Prostate gland (tissue), 2 donors: ENCODE data around the gene KDELR1. TPM values are rescaled to one million over a fixed set of nuclear protein-coding genes. Genes with fewer than 3 reads are reported as not detected.
A peak's percentile ranks its signal among the peaks of the same experiment; 100 is the strongest.

Experiments used
- DNase-seq: peaks from one replicate; pipeline ENCODE4 v3.0.0-alpha.2; 2019; ENCODE audit warnings: low spot score
- H3K27ac ChIP-seq, 2 donors: fragments of 200-600 bp; sonication (generic); 2 replicates each; pipeline ENCODE4 v1.5.1; 2017 to 2019
- H3K27me3 ChIP-seq: fragments of 200-600 bp; sonication (generic); replicated peaks from 2 replicates; pipeline ENCODE4 v1.5.1; 2019; ENCODE audit not compliant: insufficient read depth
- H3K36me3 ChIP-seq, 2 donors: fragments of 200-600 bp; sonication (generic); 1 replicate in 1 of 2; 2 replicates in 1 of 2; pipeline versions ENCODE4 v1.5.1 to v1.8.1; 2017 to 2019
- H3K4me1 ChIP-seq: fragments of 200-600 bp; sonication (generic); replicated peaks from 2 replicates; pipeline ENCODE4 v1.5.1; 2019
- H3K4me3 ChIP-seq, 2 donors: fragments of 200-600 bp; sonication (generic); 2 replicates each; pipeline ENCODE4 v1.5.1; 2017 to 2019
- H3K9me3 ChIP-seq: fragments of 200-600 bp; sonication (generic); 2 replicates; pipeline ENCODE4 v1.5.1; 2017
- POLR2A ChIP-seq: fragments of 450-650 bp; IDR thresholded peaks from one replicate; pipeline ENCODE4 v1.6.1; 2016; ENCODE audit warnings: antibody characterized with exemption, mild to moderate bottlenecking
- POLR2AphosphoS5 ChIP-seq: sonication (generic); formaldehyde crosslinking; IDR thresholded peaks from one replicate; pipeline ENCODE4 v1.6.1; 2017; ENCODE audit warnings: antibody characterized with exemption
- WGBS: methylation state at CpG from one replicate; pipeline ENCODE4 v1.1.5; 2018; 5-methylcytosine and 5-hydroxymethylcytosine counted together
- intact Hi-C: fragments of 100-400 bp; cut with DNase I; formaldehyde crosslinking; loops from one replicate; pipeline ENCODE4 v1.14.2; 2022
- total RNA-seq, 2 donors: library from RNA; depleted of rRNA; stranded (reverse); fragments of >200 nt; gene quantifications; one replicate each; pipeline ENCODE4 v1.1.0, GENCODE V29; 2016
- TF ChIP-seq, protein P1 (sequence below), 4 experiments: fragments of 200-600 bp in 2 of 4; fragments of 450-650 bp in 2 of 4; sonication (generic) in 2 of 4; IDR thresholded peaks; 1 replicate in 3 of 4; 2 replicates in 1 of 4; pipeline ENCODE4 v1.5.1; 2016 to 2019; ENCODE audit warnings: antibody characterized with exemption in 4 of 4, mild to moderate bottlenecking in 2 of 4, moderate library complexity in 2 of 4

The KDELR1 gene
- total RNA-seq, 2 donors from 2014 or later: 153 to 179 TPM

GRCh38 chr19:48338802-48339503, 52.4 kb downstream of the KDELR1 start:
- intact Hi-C loops: loop anchor here (5.0 kb wide), 1 partner anchor 72 kb away; no protein-coding TSS in a partner anchor
- no peak overlapping the region for H3K4me3 ChIP-seq
- H3K27me3 ChIP-seq: no peaks in the 10 kb centered on the region
- no peaks in the 10 kb centered on the region for H3K9me3 ChIP-seq
- TF ChIP-seq POLR2AphosphoS5 (no peak), POLR2A (no peak)
- no peaks in the 10 kb centered on the region for H3K36me3 ChIP-seq
- no peak for DNase-seq
- no peaks in the 10 kb centered on the region for H3K4me1 ChIP-seq
- H3K27ac ChIP-seq: no peak overlapping the region
- 90% methylated on average over 14 of the region's 14 CpGs for WGBS

- Histone ChIP-seq H3K9me3 (no peaks in the 10 kb centered on the region), H3K4me3 (no peak overlapping the region), H3K36me3 (no peaks in the 10 kb centered on the region), H3K4me1 (no peaks in the 10 kb centered on the region), H3K27ac (no peak overlapping the region), H3K27me3 (no peaks in the 10 kb centered on the region)
- intact Hi-C loops: loop anchor here (5.0 kb wide), 1 partner anchor 71 kb away; no protein-coding TSS in a partner anchor
- TF ChIP-seq, protein P1, sequence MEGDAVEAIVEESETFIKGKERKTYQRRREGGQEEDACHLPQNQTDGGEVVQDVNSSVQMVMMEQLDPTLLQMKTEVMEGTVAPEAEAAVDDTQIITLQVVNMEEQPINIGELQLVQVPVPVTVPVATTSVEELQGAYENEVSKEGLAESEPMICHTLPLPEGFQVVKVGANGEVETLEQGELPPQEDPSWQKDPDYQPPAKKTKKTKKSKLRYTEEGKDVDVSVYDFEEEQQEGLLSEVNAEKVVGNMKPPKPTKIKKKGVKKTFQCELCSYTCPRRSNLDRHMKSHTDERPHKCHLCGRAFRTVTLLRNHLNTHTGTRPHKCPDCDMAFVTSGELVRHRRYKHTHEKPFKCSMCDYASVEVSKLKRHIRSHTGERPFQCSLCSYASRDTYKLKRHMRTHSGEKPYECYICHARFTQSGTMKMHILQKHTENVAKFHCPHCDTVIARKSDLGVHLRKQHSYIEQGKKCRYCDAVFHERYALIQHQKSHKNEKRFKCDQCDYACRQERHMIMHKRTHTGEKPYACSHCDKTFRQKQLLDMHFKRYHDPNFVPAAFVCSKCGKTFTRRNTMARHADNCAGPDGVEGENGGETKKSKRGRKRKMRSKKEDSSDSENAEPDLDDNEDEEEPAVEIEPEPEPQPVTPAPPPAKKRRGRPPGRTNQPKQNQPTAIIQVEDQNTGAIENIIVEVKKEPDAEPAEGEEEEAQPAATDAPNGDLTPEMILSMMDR (IDR thresholded peaks at IDR 0.05): no peak
- TF ChIP-seq POLR2A (no peak), POLR2AphosphoS5 (no peak)
- WGBS: 90% methylated on average over 14 of the region's 14 CpGs
- no peak for DNase-seq
These were observed 53.0 kb downstream of the KDELR1 start for GRCh38 chr19:48338253-48338755.

GRCh38 chr19:48333467-48334384, 57.6 kb downstream of the KDELR1 start:
- H3K27ac ChIP-seq: peak overlapping the region; percentile 89 to 97
- H3K36me3 ChIP-seq: no peaks in the 10 kb centered on the region
- intact Hi-C loops: loop anchor here (2.0 kb wide), 1 partner anchor 29 kb away; the partner anchor contains the start of gene TMEM143
- H3K4me3 ChIP-seq: peak overlapping the region; percentile 23 to 35
- no peaks in the 10 kb centered on the region for H3K27me3 ChIP-seq
- WGBS: 8% methylated on average over 54 of the region's 54 CpGs
- DNase-seq: peak; percentile 86
- peaks cover 6% of the 10 kb centered on the region for H3K4me1 ChIP-seq
- no peak for TF ChIP-seq POLR2A
- TF ChIP-seq, protein P1 (IDR thresholded peaks at IDR 0.05): peak; percentile 58 to 95 (median 84)
- peak; percentile 74 for TF ChIP-seq POLR2AphosphoS5
- no peaks in the 10 kb centered on the region for H3K9me3 ChIP-seq

GRCh38 chr19:48332662-48333466, 58.5 kb downstream of the KDELR1 start:
- TF ChIP-seq, protein P1 (IDR thresholded peaks at IDR 0.05): no peak
- TF ChIP-seq POLR2A: peak; percentile 26
- peak; percentile 96 for TF ChIP-seq POLR2AphosphoS5
- WGBS: under 1% methylated on average over 25 of the region's 25 CpGs
- peak overlapping the region; percentile 23 to 35 for H3K4me3 ChIP-seq
- H3K4me1 ChIP-seq: peaks cover 6% of the 10 kb centered on the region
- DNase-seq: peak; percentile 94
- H3K27ac ChIP-seq: peak overlapping the region; percentile 89 to 97
- no peaks in the 10 kb centered on the region for H3K27me3 ChIP-seq
- H3K9me3 ChIP-seq: no peaks in the 10 kb centered on the region
- intact Hi-C loops: loop anchor here (2.0 kb wide), 1 partner anchor 30 kb away; the partner anchor contains the start of gene TMEM143
- H3K36me3 ChIP-seq: no peaks in the 10 kb centered on the region

Other genes starting within 250 kb of the KDELR1 start
- 10 to 100 TPM; 30.6 to 58.7 TPM for gene LIG1, start 221.2 kb downstream of the KDELR1 start, total RNA-seq
- gene ZSWIM9, start 220.9 kb downstream of the KDELR1 start, total RNA-seq: 1 to 10 TPM; 4.1 to 7.2 TPM
- gene CARD8, start 135.6 kb downstream of the KDELR1 start, total RNA-seq: 10 to 100 TPM; 12.6 to 49.0 TPM
- gene ZNF114, start 121.5 kb downstream of the KDELR1 start, total RNA-seq: under 1 TPM; 0.23 to 0.74 TPM
- gene EMP3, start 66.0 kb downstream of the KDELR1 start, total RNA-seq: 10 to 100 TPM in 1 of 2 donors, 1 to 10 TPM in 1; 5.9 to 38.6 TPM
- 10 to 100 TPM in 1 of 2 donors, 1 to 10 TPM in 1; 4.6 to 14.9 TPM for gene TMEM143, start 27.6 kb downstream of the KDELR1 start, total RNA-seq
- 1 to 10 TPM in 1 of 2 donors, not detected in 1; 2.8 TPM for gene SYNGR4, start 27.2 kb downstream of the KDELR1 start, total RNA-seq
- gene GRIN2D, start 2.1 kb upstream of the KDELR1 start, total RNA-seq: 1 to 10 TPM in 1 of 2 donors, under 1 TPM in 1; 0.73 to 1.8 TPM
- gene GRWD1, start 54.4 kb upstream of the KDELR1 start, total RNA-seq: 10 to 100 TPM; 26.2 to 39.7 TPM
- gene KCNJ14, start 64.0 kb upstream of the KDELR1 start, total RNA-seq: 1 to 10 TPM in 1 of 2 donors, under 1 TPM in 1; 0.45 to 2.2 TPM
- 10 to 100 TPM; 50.6 to 97.1 TPM for gene CYTH2, start 77.8 kb upstream of the KDELR1 start, total RNA-seq
- gene LMTK3, start 120.3 kb upstream of the KDELR1 start, total RNA-seq: 10 to 100 TPM in 1 of 2 donors, 1 to 10 TPM in 1; 7.4 to 10.2 TPM
- 10 to 100 TPM; 14.6 to 43.0 TPM for gene SULT2B1, start 160.6 kb upstream of the KDELR1 start, total RNA-seq
- 1 to 10 TPM in 1 of 2 donors, under 1 TPM in 1; 0.32 to 6.0 TPM for gene SPACA4, start 215.2 kb upstream of the KDELR1 start, total RNA-seq
- 1 to 10 TPM; 2.8 to 8.8 TPM for gene FAM83E, start 223.5 kb upstream of the KDELR1 start, total RNA-seq
- 1,000 to 10,000 TPM; 2,096 to 3,914 TPM for gene RPL18, start 227.6 kb upstream of the KDELR1 start, total RNA-seq
- 10 to 100 TPM; 24.8 to 25.4 TPM for gene SPHK2, start 228.0 kb upstream of the KDELR1 start, total RNA-seq
- 10 to 100 TPM; 14.3 to 52.7 TPM for gene DBP, start 245.8 kb upstream of the KDELR1 start, total RNA-seq